Cerebellar nuclear complex (tissue), 1 donor: ENCODE results near the gene TNIP2.

Source experiments
- DNase-seq, 2 experiments: peaks; one replicate each; lab custom pipeline; 2025; lab: John Stamatoyannopoulos, UW

The TNIP2 gene

GRCh38 chr4:2755821-2756690, at the start of gene TNIP2:
TSS of gene TNIP2 (minus strand) at chr4:2756336. CDS start at chr4:2756289, 47 bp downstream.
- DNase-seq: no peak

- no peak for DNase-seq
Observed at GRCh38 chr4:2804973-2805501, 48.9 kb upstream of the TNIP2 start.

GRCh38 chr4:2804449-2804972, 48.4 kb upstream of the TNIP2 start:
- DNase-seq: no peak

- no peak for DNase-seq
Observed at GRCh38 chr4:2803624-2804448, 47.7 kb upstream of the TNIP2 start.

- DNase-seq: no peak
Observed at GRCh38 chr4:2802618-2803531, 46.7 kb upstream of the TNIP2 start.

GRCh38 chr4:2800691-2801596, 44.8 kb upstream of the TNIP2 start:
- no peak for DNase-seq

- no peak for DNase-seq
Observed at GRCh38 chr4:2799971-2800690, 44.0 kb upstream of the TNIP2 start.

- no peak for DNase-seq
Observed at GRCh38 chr4:2799224-2799911, 43.2 kb upstream of the TNIP2 start.

- no peak for DNase-seq
Observed at GRCh38 chr4:2798399-2799223, 42.5 kb upstream of the TNIP2 start.

GRCh38 chr4:2797545-2798305, 41.6 kb upstream of the TNIP2 start:
- no peak for DNase-seq

GRCh38 chr4:2796849-2797544, 40.9 kb upstream of the TNIP2 start:
- DNase-seq: no peak

GRCh38 chr4:2795893-2796848, 40.0 kb upstream of the TNIP2 start:
- DNase-seq: no peak

- no peak for DNase-seq
Observed at GRCh38 chr4:2795300-2795892, 39.3 kb upstream of the TNIP2 start.

GRCh38 chr4:2794486-2795299, 38.6 kb upstream of the TNIP2 start:
- DNase-seq: no peak
